Natural killer cell treated with Interleukin-12 subunit alpha and Interleukin-12 subunit beta and Interleukin-15 and Interleukin-18, amount 100 ng/mL, for 72 hours (primary cell): Measurements from ENCODE around the gene PDE7B. TPM values are rescaled to one million over a fixed set of nuclear protein-coding genes. Genes with fewer than 3 reads are reported as not detected.

Source experiments
- ATAC-seq, 2 donors: fragments of 150-1000 bp; cut with Tn5 transposase in 1 of 2; sonication (Bioruptor Pico), chemical (Tn5 transposase) in 1 of 2; 2 replicates each; pipeline ENCODE4 v1.10.0; 2021
- DNase-seq: peaks from one replicate; pipeline ENCODE4 v3.0.0; 2022; ENCODE audit warnings: low spot score
- H3K27ac Mint-ChIP-seq, 2 donors: 1 replicate in 1 of 2; 2 replicates in 1 of 2; pipeline ENCODE4 v1.8.0; 2022; ENCODE audit warnings: mixed read lengths in 2 of 2, mild to moderate bottlenecking in 1 of 2, moderate library complexity in 1 of 2
- H3K27me3 Mint-ChIP-seq, 2 donors: 1 replicate in 1 of 2; 2 replicates in 1 of 2; pipeline ENCODE4 v1.8.0; 2022; ENCODE audit warnings: mixed read lengths in 2 of 2
- H3K36me3 Mint-ChIP-seq: one replicate; pipeline ENCODE4 v1.8.0; 2022; ENCODE audit warnings: mixed read lengths
- H3K4me1 Mint-ChIP-seq, 2 donors: 1 replicate in 1 of 2; 2 replicates in 1 of 2; pipeline ENCODE4 v1.8.0; 2022; ENCODE audit warnings: low read depth in 2 of 2, mixed read lengths in 2 of 2, mild to moderate bottlenecking in 1 of 2
- H3K4me3 Mint-ChIP-seq: one replicate; pipeline ENCODE4 v1.8.0; 2022; ENCODE audit warnings: mixed read lengths
- H3K9me3 Mint-ChIP-seq: 2 replicates; pipeline ENCODE4 v1.8.0; 2022; ENCODE audit warnings: mixed read lengths
- total RNA-seq, 2 donors: library from RNA; stranded (reverse); gene quantifications; one replicate each; pipeline ENCODE4 v1.2.3, GENCODE V29; 2022

The PDE7B gene
- total RNA-seq, 2 donors from 2014 or later: 0.14 TPM; not detected in 1

DNA sequence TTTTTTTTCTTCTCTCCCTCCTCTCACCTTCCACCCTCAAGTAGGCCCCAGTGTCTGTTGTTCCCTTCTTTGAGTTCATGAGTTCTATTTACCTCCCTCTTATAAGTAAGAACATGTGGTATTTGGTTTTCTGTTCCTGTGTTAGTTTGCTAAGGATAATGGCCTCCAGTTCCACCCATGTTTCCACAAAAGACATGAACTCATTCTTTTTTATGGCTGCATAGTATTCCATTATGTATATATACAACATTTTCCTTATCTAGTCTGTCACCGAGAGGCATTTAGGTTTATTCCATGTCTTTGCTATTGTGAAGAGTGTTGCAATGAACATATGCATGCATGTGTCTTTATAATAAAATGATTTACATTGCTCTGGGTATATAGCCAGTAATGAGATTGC lies 147.9 kb downstream of the PDE7B start:
- Mint-ChIP-seq H3K9me3 (peaks cover 8% of the 10 kb centered on the region), H3K36me3 (no peaks in the 10 kb centered on the region), H3K27ac (no peak overlapping the region), H3K4me3 (no peak overlapping the region), H3K27me3 (no peaks in the 10 kb centered on the region), H3K4me1 (no peaks in the 10 kb centered on the region)
- no peak for ATAC-seq
- no peak for DNase-seq

DNA sequence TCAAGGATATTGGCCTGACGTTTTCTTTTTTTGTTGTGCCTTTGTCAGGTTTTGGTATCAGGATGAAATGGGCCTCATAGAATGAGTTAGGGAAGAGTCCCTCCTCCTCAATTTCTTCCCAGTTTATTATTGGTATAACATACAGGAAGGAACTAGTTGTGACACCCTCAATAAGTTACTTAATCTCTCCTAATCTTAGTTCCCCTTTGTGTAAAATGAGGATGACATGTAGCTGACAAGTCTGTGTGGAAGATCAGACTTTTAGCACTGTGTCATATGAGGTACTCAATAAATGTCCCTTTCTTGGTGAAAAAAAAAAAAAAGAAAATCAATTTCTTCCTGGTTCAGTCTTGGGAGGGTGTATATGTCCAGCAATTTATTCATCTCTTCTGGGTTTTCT lies 155.8 kb downstream of the PDE7B start:
- ATAC-seq (no peak), DNase-seq (no peak)
- H3K4me3 Mint-ChIP-seq: no peak overlapping the region
- H3K27ac Mint-ChIP-seq: no peak overlapping the region
- no peaks in the 10 kb centered on the region for H3K4me1 Mint-ChIP-seq
- peaks cover 6% of the 10 kb centered on the region for H3K9me3 Mint-ChIP-seq
- H3K36me3 Mint-ChIP-seq: no peaks in the 10 kb centered on the region
- H3K27me3 Mint-ChIP-seq: peaks cover 8 to 10% of the 10 kb centered on the region in 2 donors

DNA sequence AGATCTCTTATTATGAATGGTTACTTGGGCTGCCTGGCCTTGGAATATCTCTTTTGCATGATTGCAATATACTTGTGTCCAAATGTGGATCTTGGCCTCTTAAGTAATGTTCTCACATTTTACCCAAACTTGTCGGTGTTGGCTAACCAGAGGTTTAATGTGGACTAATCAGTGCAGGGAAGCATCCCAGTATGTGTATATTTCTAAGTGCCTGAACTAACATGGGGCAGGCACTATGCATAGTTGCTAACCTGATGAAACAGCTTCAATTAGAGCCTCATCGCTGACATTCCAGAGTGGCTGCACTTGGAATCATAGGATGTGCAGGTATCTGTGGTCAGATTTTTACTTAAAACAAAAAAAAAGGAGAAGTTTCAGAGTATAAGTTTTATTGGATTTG lies 160.0 kb downstream of the PDE7B start:
- no peak overlapping the region for H3K27ac Mint-ChIP-seq
- H3K4me3 Mint-ChIP-seq: no peak overlapping the region
- peaks cover 8 to 10% of the 10 kb centered on the region in 2 donors for H3K27me3 Mint-ChIP-seq
- H3K4me1 Mint-ChIP-seq: no peaks in the 10 kb centered on the region
- DNase-seq (no peak), ATAC-seq (no peak)
- peaks cover 4% of the 10 kb centered on the region for H3K9me3 Mint-ChIP-seq
- no peaks in the 10 kb centered on the region for H3K36me3 Mint-ChIP-seq

DNA sequence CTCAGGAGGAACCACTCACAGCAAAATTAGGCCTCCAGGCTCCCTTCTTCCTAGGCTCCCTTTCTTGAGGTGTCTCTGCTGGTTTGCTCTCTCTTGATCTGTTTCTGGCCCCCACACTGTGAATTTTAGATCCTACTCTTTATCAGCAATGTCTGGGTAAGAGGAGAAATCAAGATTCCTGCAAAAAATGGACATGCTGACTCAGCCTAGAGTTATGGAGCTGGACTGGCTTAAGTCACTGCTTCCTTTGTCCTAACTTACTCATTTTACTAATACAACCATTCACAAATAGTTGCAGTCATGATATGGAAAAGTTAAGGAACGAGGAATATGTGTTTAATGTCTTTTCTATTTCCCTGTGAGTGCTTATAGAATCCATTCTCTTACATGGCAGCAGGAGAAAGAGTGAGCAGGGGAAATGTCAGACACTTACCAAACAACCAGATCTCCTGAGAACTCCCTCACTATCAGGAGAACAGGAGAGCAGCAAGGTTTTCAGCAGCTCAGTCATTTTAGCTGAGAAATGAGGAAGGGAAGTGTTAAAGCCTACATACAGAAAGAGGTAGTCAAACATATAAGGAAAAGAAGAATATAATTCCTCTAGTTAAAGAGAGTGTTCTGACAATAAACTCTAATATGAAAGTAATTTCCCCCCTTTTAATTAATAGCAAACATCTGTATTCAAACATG lies 160.8 kb downstream of the PDE7B start:
- Mint-ChIP-seq H3K36me3 (no peaks in the 10 kb centered on the region), H3K4me1 (no peaks in the 10 kb centered on the region), H3K27ac (no peak overlapping the region), H3K4me3 (no peak overlapping the region), H3K27me3 (peaks cover 8 to 10% of the 10 kb centered on the region in 2 donors), H3K9me3 (peaks cover 4% of the 10 kb centered on the region)
- DNase-seq (no peak), ATAC-seq (no peak)

DNA sequence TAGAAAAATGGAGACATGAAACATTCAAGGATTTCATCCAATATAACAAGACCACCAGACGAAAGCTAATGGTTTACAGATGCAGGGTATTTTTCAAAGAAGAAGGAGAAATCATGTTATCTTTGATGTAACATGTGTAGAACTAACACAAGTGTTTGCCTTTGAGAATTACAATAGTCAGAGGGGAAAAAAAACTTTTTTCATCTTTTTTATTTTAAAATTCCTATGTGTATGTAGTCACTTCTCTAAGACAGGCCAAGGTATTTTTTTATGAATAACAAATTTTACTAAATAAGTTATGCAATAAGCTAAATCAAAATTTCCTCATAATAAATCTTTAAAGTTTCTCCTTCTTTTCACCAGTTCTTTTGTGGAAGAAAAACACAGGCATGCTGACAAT lies 161.4 kb downstream of the PDE7B start:
- Mint-ChIP-seq H3K4me3 (no peak overlapping the region), H3K27me3 (peaks cover 8 to 10% of the 10 kb centered on the region in 2 donors), H3K36me3 (no peaks in the 10 kb centered on the region), H3K9me3 (peaks cover 4% of the 10 kb centered on the region), H3K27ac (no peak overlapping the region), H3K4me1 (no peaks in the 10 kb centered on the region)
- ATAC-seq (no peak), DNase-seq (no peak)

DNA sequence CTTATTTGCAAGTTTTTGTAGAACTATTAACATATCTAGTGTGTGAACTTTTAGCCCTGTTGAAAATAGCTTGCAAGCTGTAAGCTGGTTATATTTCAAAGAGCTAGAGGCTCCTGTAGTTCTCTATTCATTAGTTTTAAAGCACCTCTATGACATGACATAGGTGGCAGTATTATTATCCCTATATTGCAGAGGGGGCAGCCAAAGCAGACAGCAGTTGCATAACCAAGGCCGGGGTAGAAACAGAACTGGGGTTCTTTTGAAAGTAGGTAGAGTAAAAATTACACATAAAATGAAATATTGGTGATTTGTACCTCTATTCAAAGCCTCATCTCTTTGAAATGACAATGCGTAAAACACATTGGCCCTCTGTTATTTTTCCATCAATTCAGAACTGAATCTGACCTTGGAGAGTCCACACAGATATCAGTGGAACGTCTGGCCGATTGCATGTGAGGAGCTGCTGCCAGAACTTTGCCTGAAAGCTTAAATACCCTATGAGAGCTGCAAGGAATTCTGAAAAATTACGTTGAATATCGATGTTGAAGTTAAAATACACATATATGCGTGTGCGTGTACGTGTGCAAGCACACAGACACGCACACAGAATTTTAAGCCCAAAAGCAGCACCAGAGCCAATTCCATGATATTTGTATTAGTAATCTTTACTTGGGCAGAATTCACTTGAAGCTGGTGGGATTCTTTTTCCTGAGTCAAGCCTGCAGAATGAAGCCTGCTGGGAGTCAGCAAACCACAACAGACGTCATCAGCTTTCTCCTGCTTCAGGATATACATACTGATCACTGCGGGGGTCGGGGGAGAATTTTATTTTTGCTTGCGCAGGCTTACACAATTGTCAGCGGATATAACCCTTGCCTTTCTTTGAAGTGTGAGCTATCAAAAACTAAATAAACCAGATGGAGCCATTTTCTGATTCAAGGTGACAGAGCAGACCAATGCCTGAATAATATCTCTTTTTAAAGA lies 163.2 kb downstream of the PDE7B start:
- ATAC-seq (no peak), DNase-seq (no peak)
- Mint-ChIP-seq H3K27ac (no peak overlapping the region), H3K36me3 (no peaks in the 10 kb centered on the region), H3K9me3 (peaks cover 3% of the 10 kb centered on the region), H3K4me1 (no peaks in the 10 kb centered on the region), H3K4me3 (no peak overlapping the region), H3K27me3 (peaks cover 14 to 23% of the 10 kb centered on the region in 2 donors)

DNA sequence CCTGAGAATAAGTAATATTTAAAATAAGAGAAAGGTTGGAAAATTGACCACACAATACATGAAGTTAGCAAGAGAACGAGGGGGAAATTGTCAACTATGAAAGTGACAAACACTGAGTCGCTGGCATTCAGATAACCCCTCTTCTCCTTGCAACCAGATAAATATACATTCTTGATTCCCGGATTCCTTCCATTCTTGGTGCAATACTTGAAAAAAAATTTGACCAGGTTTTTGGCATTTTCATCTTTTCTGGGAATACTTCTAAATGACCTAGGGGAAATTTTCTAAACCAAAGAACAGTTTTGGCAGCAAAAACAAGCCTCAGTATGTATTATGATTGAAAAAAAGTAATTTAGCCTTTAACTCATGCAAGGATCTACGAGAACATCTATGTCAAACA lies 164.0 kb downstream of the PDE7B start:
- Mint-ChIP-seq H3K4me3 (no peak overlapping the region), H3K36me3 (no peaks in the 10 kb centered on the region), H3K27me3 (peaks cover 15 to 22% of the 10 kb centered on the region in 2 donors), H3K4me1 (no peaks in the 10 kb centered on the region), H3K27ac (no peak overlapping the region), H3K9me3 (no peaks in the 10 kb centered on the region)
- ATAC-seq: no peak
- DNase-seq: no peak

DNA sequence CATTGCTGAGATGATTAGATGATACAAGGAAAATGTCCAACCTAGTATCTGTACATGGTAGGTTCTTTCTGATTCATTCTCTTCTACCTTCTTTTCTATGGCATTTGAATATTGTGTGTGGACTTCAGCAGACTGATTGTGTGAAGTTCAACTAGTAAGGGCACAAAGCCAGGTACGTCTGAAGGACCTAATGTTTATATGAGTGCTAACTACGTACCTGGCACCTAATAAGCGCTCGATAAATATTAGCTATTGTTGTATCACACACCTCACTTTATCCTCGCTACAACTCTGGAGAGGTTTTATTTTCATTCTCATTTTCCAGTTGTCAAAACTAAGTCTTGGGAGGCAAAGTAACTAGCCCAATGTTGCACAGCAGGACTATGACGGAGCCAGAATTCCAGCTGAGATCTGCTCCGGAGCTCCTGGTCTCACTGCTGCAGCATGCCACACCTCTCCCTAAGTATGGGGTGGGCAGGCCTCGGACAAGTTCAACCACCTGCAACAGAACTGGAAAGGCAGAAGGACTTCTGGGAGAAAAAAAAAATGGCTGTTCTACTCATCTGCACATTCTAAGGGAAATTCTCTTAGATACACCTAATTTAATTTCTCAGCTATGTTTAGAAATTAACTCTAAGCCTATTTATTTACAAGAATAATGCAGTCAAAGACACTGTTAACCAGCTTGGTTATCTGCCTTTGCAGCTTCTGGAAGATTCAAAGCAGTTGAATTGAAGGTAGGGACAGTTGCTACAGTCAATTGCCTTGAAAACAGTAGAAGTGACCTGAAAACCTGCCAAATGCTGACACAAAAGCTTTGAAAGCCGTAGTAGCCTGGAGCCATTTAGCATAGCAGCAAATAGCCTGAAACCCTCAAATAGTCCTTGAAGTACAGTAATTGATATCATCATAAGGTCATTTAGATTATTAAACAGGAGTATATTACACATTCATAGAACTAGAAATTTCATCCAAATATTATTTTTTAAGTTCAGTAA lies 165.0 kb downstream of the PDE7B start:
- Mint-ChIP-seq H3K27ac (no peak overlapping the region), H3K9me3 (no peaks in the 10 kb centered on the region), H3K4me3 (no peak overlapping the region), H3K27me3 (peaks cover 16 to 31% of the 10 kb centered on the region in 2 donors), H3K4me1 (no peaks in the 10 kb centered on the region), H3K36me3 (no peaks in the 10 kb centered on the region)
- ATAC-seq (no peak), DNase-seq (no peak)

DNA sequence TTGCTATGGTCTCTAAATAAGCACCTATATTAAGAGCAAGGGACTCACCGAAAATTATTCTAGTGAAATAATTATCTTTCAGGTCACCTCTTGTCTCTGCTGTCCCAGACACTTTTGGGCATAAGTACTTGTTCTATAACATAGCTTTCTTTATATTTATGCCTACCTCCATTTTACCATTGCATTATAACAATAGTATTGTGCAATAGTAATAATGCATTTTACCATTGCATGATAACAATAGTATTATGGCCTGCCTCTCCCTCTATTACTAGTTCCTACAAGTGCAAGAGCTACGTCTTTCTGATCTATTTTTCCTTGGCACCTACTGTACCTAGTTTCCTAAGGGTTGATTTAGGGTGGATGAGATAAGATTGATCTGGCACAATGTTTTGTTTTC lies 169.2 kb downstream of the PDE7B start:
- no peaks in the 10 kb centered on the region for H3K9me3 Mint-ChIP-seq
- no peak for ATAC-seq

DNA sequence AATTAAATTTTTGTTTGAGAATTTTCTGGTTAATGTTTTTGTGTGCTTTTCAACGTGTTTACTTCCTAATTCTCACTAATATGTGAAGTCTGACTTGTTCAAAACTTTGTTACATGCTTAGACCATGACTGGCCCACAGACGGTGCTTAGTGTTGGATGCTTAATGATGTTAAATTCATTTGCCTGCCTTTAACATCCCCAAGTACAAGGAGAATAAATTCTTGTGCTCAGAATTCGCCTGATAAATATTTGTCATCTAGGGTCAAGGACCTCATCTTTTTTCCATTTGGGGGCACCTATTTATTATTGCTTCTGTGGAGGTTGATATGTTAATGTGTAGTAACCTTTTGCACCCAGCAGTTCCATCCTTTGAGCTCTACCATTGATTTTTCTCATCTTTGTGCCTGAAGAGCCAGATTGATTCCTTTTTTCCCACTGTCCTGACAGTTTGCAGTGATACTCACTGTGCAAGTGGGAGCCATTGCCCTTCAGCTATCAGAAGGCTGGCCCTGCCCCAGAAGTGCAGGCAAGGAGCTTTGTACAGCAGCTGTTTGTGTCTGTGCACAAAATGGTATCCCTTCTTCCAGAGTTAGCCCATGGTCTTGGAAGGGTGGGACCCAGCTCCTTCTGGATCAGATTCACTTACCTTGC lies 170.8 kb downstream of the PDE7B start:
- ATAC-seq: no peak
- H3K4me1 Mint-ChIP-seq: no peaks in the 10 kb centered on the region
- no peak overlapping the region for H3K4me3 Mint-ChIP-seq
- DNase-seq: no peak
- H3K27ac Mint-ChIP-seq: no peak overlapping the region
- H3K27me3 Mint-ChIP-seq: peaks cover 24 to 47% of the 10 kb centered on the region in 2 donors
- no peaks in the 10 kb centered on the region for H3K9me3 Mint-ChIP-seq
- H3K36me3 Mint-ChIP-seq: no peaks in the 10 kb centered on the region

More for the DNA sequence above, 169.2 kb downstream of the PDE7B start:
- DNase-seq: no peak
- H3K27ac Mint-ChIP-seq: no peak overlapping the region
- no peaks in the 10 kb centered on the region for H3K36me3 Mint-ChIP-seq
- peaks cover 24 to 47% of the 10 kb centered on the region in 2 donors for H3K27me3 Mint-ChIP-seq
- H3K4me1 Mint-ChIP-seq: no peaks in the 10 kb centered on the region
- no peak overlapping the region for H3K4me3 Mint-ChIP-seq

DNA sequence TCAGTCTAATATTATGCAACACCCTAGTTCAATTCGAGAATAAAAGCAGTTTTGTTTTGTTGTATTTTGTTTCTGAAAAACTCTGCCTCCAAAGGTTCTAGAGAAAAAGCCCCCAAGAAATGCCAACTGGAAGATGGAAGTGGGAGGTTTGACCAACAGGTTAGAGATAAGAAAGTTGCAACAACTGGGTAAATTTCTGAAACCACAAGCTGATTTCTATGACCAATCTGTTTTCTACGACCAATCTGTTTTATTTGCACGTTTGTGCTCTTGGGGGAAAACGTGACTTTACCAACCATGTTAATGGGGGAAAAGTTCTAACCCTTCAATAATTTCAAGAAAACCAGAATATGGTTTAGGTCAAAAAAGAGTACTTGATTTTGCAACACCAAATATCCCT lies 173.2 kb downstream of the PDE7B start:
- H3K36me3 Mint-ChIP-seq: no peaks in the 10 kb centered on the region
- H3K4me1 Mint-ChIP-seq: no peaks in the 10 kb centered on the region
- ATAC-seq: no peak
- DNase-seq: no peak
- no peak overlapping the region for H3K4me3 Mint-ChIP-seq
- no peaks in the 10 kb centered on the region for H3K9me3 Mint-ChIP-seq
- no peak overlapping the region for H3K27ac Mint-ChIP-seq
- H3K27me3 Mint-ChIP-seq: peaks cover 19 to 29% of the 10 kb centered on the region in 2 donors

DNA sequence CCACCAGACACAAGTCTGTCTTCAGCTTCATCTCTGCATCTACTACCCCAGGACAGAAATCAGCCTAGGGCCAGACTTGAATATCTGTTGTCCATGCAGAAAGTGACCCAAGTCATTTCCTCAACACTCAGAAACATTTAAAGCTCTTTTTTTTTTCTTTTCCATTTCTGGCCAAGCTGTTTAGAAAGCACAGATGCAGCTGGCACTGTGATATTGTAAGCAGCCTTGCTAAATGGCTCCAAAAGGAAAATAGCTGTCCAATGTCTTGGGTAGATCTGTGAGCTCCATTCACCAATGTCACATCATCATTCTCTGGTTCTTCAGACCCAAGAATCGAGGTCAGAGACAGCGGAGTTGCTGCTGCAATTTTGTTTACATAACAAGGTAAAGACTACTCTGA lies 174.2 kb downstream of the PDE7B start:
- Mint-ChIP-seq H3K9me3 (no peaks in the 10 kb centered on the region), H3K27me3 (peaks cover 15 to 23% of the 10 kb centered on the region in 2 donors), H3K27ac (no peak overlapping the region), H3K36me3 (no peaks in the 10 kb centered on the region), H3K4me1 (no peaks in the 10 kb centered on the region), H3K4me3 (no peak overlapping the region)
- DNase-seq: no peak
- ATAC-seq: no peak

DNA sequence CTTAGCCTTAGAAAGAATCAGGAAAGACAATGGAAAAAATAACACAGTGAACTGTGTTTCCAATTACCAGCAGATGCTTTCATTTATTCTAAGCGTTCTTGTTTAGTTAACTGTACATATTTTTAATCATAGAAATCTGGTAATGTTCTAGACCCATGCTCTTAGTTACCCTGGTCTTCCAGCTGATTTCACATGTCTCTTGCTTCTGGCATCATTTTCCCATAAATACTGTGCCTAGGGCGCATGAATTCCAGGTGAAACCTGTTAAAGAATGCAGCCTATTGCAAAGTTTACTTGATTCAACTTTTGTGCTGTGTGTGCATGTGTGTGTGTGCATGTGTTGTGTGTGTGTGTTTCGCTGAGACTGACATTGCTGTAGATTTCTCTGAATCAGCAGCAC lies 178.6 kb downstream of the PDE7B start:
- Mint-ChIP-seq H3K27me3 (peaks cover 4 to 6% of the 10 kb centered on the region in 2 donors), H3K4me1 (no peaks in the 10 kb centered on the region), H3K4me3 (no peak overlapping the region), H3K27ac (no peak overlapping the region), H3K9me3 (no peaks in the 10 kb centered on the region), H3K36me3 (no peaks in the 10 kb centered on the region)
- DNase-seq (no peak), ATAC-seq (no peak)
